ENCODE measurements around the gene IL12RB2.
"Not testable (repeated sequence)": the region's sequence is repeated elsewhere in the genome, so short reads cannot be mapped to it uniquely, and the experiment has no call there.

IL12RB2 gene

GRCh38 chr1:67401443-67401842, 93.8 kb downstream of the IL12RB2 start:
- Histone ChIP-seq H3K9me3 (ENCODE audit: control insufficient read depth, low read length) (no peaks in the 10 kb centered on the region), H3K79me2 (no peaks in the 10 kb centered on the region), H3K27me3 (ENCODE audit: control insufficient read depth, insufficient read depth, low read length) (no peaks in the 10 kb centered on the region), H3K4me1 (peaks cover 12% of the 10 kb centered on the region), H3K4me3 (ENCODE audit: low read depth, low read length) (no peak overlapping the region), H3K27ac (no peak overlapping the region), H3K9ac (no peak overlapping the region), H3K36me3 (ENCODE audit: control insufficient read depth, insufficient read depth, low read length) (no peaks in the 10 kb centered on the region), H3K4me2 (ENCODE audit: low read length) (no peak overlapping the region), H2AFZ (no peak overlapping the region)
- TF ChIP-seq, protein P1, sequence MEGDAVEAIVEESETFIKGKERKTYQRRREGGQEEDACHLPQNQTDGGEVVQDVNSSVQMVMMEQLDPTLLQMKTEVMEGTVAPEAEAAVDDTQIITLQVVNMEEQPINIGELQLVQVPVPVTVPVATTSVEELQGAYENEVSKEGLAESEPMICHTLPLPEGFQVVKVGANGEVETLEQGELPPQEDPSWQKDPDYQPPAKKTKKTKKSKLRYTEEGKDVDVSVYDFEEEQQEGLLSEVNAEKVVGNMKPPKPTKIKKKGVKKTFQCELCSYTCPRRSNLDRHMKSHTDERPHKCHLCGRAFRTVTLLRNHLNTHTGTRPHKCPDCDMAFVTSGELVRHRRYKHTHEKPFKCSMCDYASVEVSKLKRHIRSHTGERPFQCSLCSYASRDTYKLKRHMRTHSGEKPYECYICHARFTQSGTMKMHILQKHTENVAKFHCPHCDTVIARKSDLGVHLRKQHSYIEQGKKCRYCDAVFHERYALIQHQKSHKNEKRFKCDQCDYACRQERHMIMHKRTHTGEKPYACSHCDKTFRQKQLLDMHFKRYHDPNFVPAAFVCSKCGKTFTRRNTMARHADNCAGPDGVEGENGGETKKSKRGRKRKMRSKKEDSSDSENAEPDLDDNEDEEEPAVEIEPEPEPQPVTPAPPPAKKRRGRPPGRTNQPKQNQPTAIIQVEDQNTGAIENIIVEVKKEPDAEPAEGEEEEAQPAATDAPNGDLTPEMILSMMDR (IDR thresholded peaks at IDR 0.05) = no peak

- H3K4me1 ChIP-seq = peaks cover 4% of the 10 kb centered on the region
- H3K4me3 ChIP-seq (ENCODE audit: low read depth, low read length) = no peak overlapping the region
- H3K27me3 ChIP-seq (ENCODE audit: control insufficient read depth, insufficient read depth, low read length) = no peaks in the 10 kb centered on the region
- TF ChIP-seq, protein P1 (IDR thresholded peaks at IDR 0.05) = no peak
- no peak overlapping the region for H2AFZ ChIP-seq
- no peaks in the 10 kb centered on the region for H3K9me3 ChIP-seq (ENCODE audit: control insufficient read depth, low read length)
- no peak overlapping the region for H3K4me2 ChIP-seq (ENCODE audit: low read length)
- H3K36me3 ChIP-seq (ENCODE audit: control insufficient read depth, insufficient read depth, low read length) = no peaks in the 10 kb centered on the region
- H3K27ac ChIP-seq = no peak overlapping the region
- H3K9ac ChIP-seq = no peak overlapping the region
- no peaks in the 10 kb centered on the region for H3K79me2 ChIP-seq
Observed at GRCh38 chr1:67404212-67404620, 96.5 kb downstream of the IL12RB2 start.

GRCh38 chr1:67405473-67406245, 98.0 kb downstream of the IL12RB2 start:
- Histone ChIP-seq H3K9ac (no peak overlapping the region), H3K9me3 (ENCODE audit: control insufficient read depth, low read length) (no peaks in the 10 kb centered on the region), H3K36me3 (ENCODE audit: control insufficient read depth, insufficient read depth, low read length) (no peaks in the 10 kb centered on the region), H3K4me2 (ENCODE audit: low read length) (no peak overlapping the region), H2AFZ (no peak overlapping the region), H3K4me3 (ENCODE audit: low read depth, low read length) (no peak overlapping the region), H3K79me2 (no peaks in the 10 kb centered on the region), H3K4me1 (peaks cover 4% of the 10 kb centered on the region), H3K27me3 (ENCODE audit: control insufficient read depth, insufficient read depth, low read length) (no peaks in the 10 kb centered on the region), H3K27ac (peak overlapping the region; percentile 29)
- TF ChIP-seq, protein P1 (IDR thresholded peaks at IDR 0.05) = no peak

DNA sequence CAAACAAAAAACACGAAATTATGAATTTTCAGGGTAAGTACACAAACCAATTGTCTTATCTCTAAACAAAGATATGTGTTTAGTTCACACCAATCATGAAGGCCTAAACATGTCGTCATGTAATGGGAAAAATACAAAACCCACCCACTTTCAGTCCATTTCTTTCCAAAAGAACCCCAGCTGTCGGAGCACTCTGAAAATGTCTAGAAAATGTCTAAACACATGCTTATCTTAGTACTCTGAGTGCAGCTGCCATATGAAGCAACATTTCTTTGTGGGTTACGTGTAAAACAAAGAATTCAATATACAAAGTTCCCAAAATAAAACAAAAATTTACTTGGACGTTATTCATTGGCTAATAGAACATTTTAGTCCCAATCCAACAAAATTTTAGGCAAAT, 99.8 kb downstream of the IL12RB2 start:
- H3K79me2 ChIP-seq = no peaks in the 10 kb centered on the region
- no peaks in the 10 kb centered on the region for H3K36me3 ChIP-seq (ENCODE audit: control insufficient read depth, insufficient read depth, low read length)
- peaks cover 4% of the 10 kb centered on the region for H3K4me1 ChIP-seq
- no peak overlapping the region for H3K9ac ChIP-seq
- no peak overlapping the region for H3K27ac ChIP-seq
- no peak overlapping the region for H2AFZ ChIP-seq
- TF ChIP-seq, protein P1 (IDR thresholded peaks at IDR 0.05) = no peak
- no peak overlapping the region for H3K4me3 ChIP-seq (ENCODE audit: low read depth, low read length)
- no peaks in the 10 kb centered on the region for H3K9me3 ChIP-seq (ENCODE audit: control insufficient read depth, low read length)
- H3K27me3 ChIP-seq (ENCODE audit: control insufficient read depth, insufficient read depth, low read length) = no peaks in the 10 kb centered on the region
- no peak overlapping the region for H3K4me2 ChIP-seq (ENCODE audit: low read length)

DNA sequence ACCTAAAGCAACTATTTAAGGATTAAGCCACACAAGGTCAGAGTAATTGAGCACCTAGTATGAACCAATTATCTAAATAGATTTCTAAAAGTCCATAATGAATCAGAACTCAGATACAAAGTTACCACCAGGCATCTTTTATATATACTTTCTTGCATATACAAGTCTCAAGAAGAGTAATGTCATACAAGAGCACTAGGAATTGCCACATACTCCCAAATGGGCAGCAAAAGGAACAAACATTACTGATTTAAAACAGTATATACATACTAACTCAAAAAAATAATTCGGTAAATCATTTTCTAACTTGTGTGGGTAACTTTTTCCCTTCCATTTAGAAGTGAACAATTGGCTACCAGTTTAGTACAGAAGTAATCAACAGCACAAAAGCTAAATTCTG, 100.5 kb downstream of the IL12RB2 start:
- Histone ChIP-seq H3K4me1 (peaks cover 4% of the 10 kb centered on the region), H3K79me2 (no peaks in the 10 kb centered on the region), H2AFZ (no peak overlapping the region), H3K4me3 (ENCODE audit: low read depth, low read length) (no peak overlapping the region), H3K9me3 (ENCODE audit: control insufficient read depth, low read length) (no peaks in the 10 kb centered on the region), H3K9ac (no peak overlapping the region), H3K27ac (no peak overlapping the region), H3K4me2 (ENCODE audit: low read length) (no peak overlapping the region), H3K36me3 (ENCODE audit: control insufficient read depth, insufficient read depth, low read length) (no peaks in the 10 kb centered on the region), H3K27me3 (ENCODE audit: control insufficient read depth, insufficient read depth, low read length) (no peaks in the 10 kb centered on the region)
- TF ChIP-seq, protein P1 (IDR thresholded peaks at IDR 0.05) = no peak

DNA sequence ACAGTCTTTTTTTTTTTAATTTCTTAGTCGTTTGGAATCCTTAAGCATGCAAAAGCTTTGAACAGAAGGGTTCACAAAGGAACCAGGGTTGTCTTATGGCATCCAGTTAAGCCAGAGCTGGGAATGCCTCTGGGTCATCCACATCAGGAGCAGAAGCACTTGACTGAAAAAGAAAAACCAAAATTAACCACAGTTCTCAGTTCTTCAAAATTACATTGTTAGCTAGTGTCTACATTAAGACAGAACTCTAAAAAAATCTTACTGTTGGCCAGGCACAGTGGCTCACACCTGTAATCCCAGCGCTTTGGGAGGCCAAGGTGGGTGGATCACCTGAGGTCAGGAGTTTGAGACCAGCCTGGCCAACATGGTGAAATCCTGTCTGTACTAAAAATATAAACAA, 105.4 kb downstream of the IL12RB2 start:
- H3K9ac ChIP-seq; H2AFZ ChIP-seq; H3K4me1 ChIP-seq; H3K27me3 ChIP-seq (ENCODE audit: control insufficient read depth, insufficient read depth, low read length); H3K4me2 ChIP-seq (ENCODE audit: low read length); H3K27ac ChIP-seq; H3K79me2 ChIP-seq; H3K9me3 ChIP-seq (ENCODE audit: control insufficient read depth, low read length); H3K36me3 ChIP-seq (ENCODE audit: control insufficient read depth, insufficient read depth, low read length); H3K4me3 ChIP-seq (ENCODE audit: low read depth, low read length): not testable (repeated sequence)

Data from parathyroid adenoma (tissue), 2 donors.